CD4-positive, CD25-positive, alpha-beta regulatory T cell (primary cell): ENCODE measurements around the gene GGA2. TPM values are rescaled to one million over a fixed set of nuclear protein-coding genes. Genes with fewer than 3 reads are reported as not detected.

Experiments used
- ATAC-seq, 2 donors: fragments of 150-1000 bp; cut with Tn5 transposase; one replicate each; pipeline ENCODE4 v1.10.0; 2021; ENCODE audit warnings: low read depth in 2 of 2, moderate number of reproducible peaks in 2 of 2, moderate library complexity in 1 of 2
- DNase-seq, 3 donors: peaks; one replicate each; pipeline versions ENCODE4 v3.0.0 to v3.0.0-alpha.2; 2012 to 2022; ENCODE audit warnings: mixed read lengths in 1 of 3
- H3K27ac ChIP-seq: one replicate; pipeline ENCODE4 v1.7.0; 2013; ENCODE audit warnings: mild to moderate bottlenecking, low read length; ENCODE audit not compliant: insufficient read depth, poor library complexity, severe bottlenecking
- H3K27me3 ChIP-seq: one replicate; pipeline ENCODE4 v1.7.0; 2013; ENCODE audit warnings: low read length; ENCODE audit not compliant: control insufficient read depth, insufficient read depth
- H3K36me3 ChIP-seq: one replicate; pipeline ENCODE4 v1.7.0; 2013; ENCODE audit warnings: mild to moderate bottlenecking, low read length, moderate library complexity; ENCODE audit not compliant: control insufficient read depth, insufficient read depth
- H3K4me1 ChIP-seq: 2 replicates; pipeline ENCODE4 v1.7.0; 2013; ENCODE audit warnings: mild to moderate bottlenecking, low read length; ENCODE audit not compliant: insufficient read depth, control insufficient read depth, poor library complexity, severe bottlenecking
- H3K4me3 ChIP-seq: one replicate; pipeline ENCODE4 v1.7.0; 2013; ENCODE audit warnings: low read depth, mild to moderate bottlenecking, low read length, moderate library complexity
- H3K9me3 ChIP-seq, 2 experiments: 1 replicate in 1 of 2; 2 replicates in 1 of 2; pipeline ENCODE4 v1.7.0; 2013; ENCODE audit warnings: low read length in 2 of 2, mild to moderate bottlenecking in 1 of 2, moderate library complexity in 1 of 2; ENCODE audit not compliant: control insufficient read depth in 2 of 2
- H3K27ac Mint-ChIP-seq, 3 donors: one replicate each; pipeline ENCODE4 v1.8.0; 2020 to 2022; ENCODE audit warnings: mild to moderate bottlenecking in 3 of 3, mixed read lengths in 3 of 3, moderate library complexity in 2 of 3
- H3K27me3 Mint-ChIP-seq: one replicate; pipeline ENCODE4 v1.8.0; 2022; ENCODE audit warnings: mild to moderate bottlenecking, mixed read lengths
- H3K36me3 Mint-ChIP-seq: one replicate; pipeline ENCODE4 v1.8.0; 2020; ENCODE audit warnings: mixed read lengths
- H3K4me1 Mint-ChIP-seq, 4 donors: one replicate each; pipeline ENCODE4 v1.8.0; 2020 to 2022; ENCODE audit warnings: mixed read lengths in 4 of 4, mild to moderate bottlenecking in 1 of 4
- H3K4me3 Mint-ChIP-seq, 4 donors: one replicate each; pipeline ENCODE4 v1.8.0; 2020 to 2022; ENCODE audit warnings: mild to moderate bottlenecking in 4 of 4, mixed read lengths in 4 of 4, moderate library complexity in 3 of 4
- H3K9me3 Mint-ChIP-seq, 7 donors: one replicate each; pipeline ENCODE4 v1.8.0; 2020 to 2022; ENCODE audit warnings: mixed read lengths in 7 of 7, mild to moderate bottlenecking in 3 of 7, moderate library complexity in 2 of 7
- polyA plus RNA-seq, 4 donors: library from polyadenylated mRNA; unstranded; fragments of 300-500 nt; fragmentation: Illumina TruSeq; gene quantifications; one replicate each; pipeline ENCODE4 v1.2.3, GENCODE V29; 2021
- total RNA-seq: library from RNA; stranded (reverse); gene quantifications from one replicate; pipeline ENCODE4 v1.2.3, GENCODE V29; 2022

The GGA2 gene
- total RNA-seq: 109 TPM
- 10 to 100 TPM; 46.5 to 52.8 (median 49.4) TPM for polyA plus RNA-seq

GRCh38 chr16:23510164-23510914, at the start of gene GGA2:
Gene GGA2, minus strand, starts transcription at chr16:23510494. Its CDS starts 83 bp downstream, at chr16:23510411.
- no peaks in the 10 kb centered on the region for H3K9me3 ChIP-seq
- H3K4me1 ChIP-seq: peaks cover 53% of the 10 kb centered on the region
- peaks cover 0 to 2% (median 0%) of the 10 kb centered on the region in 7 donors for H3K9me3 Mint-ChIP-seq
- peak; percentile 73 to 84 (median 75) for DNase-seq
- peaks cover 4 to 72% (median 47%) of the 10 kb centered on the region in 4 donors for H3K4me1 Mint-ChIP-seq
- peak within 1 kb of the TSS; percentile 92 for H3K4me3 ChIP-seq
- no peaks in the 10 kb centered on the region for H3K27me3 ChIP-seq
- peak; percentile 91 to 94 for ATAC-seq
- peaks cover 4% of the 10 kb centered on the region for H3K36me3 ChIP-seq
- H3K36me3 Mint-ChIP-seq: peaks cover 12% of the 10 kb centered on the region
- H3K27ac ChIP-seq: peak within 1 kb of the TSS; percentile 33
- H3K27me3 Mint-ChIP-seq: peaks cover 7% of the 10 kb centered on the region
- peak within 1 kb of the TSS; percentile 90 to 98 (median 94) for H3K4me3 Mint-ChIP-seq
- peak within 1 kb of the TSS; percentile 88 to 93 (median 90) for H3K27ac Mint-ChIP-seq

GRCh38 chr16:23557779-23558702, 47.7 kb upstream of the GGA2 start:
- Mint-ChIP-seq H3K9me3 (no peaks in the 10 kb centered on the region), H3K27me3 (no peaks in the 10 kb centered on the region), H3K36me3 (peaks cover 12% of the 10 kb centered on the region), H3K4me3 (peak overlapping the region; percentile 91 to 99 (median 95)), H3K4me1 (peaks cover 20 to 51% (median 30%) of the 10 kb centered on the region in 4 donors), H3K27ac (peak overlapping the region; percentile 95 to 96 (median 95))
- ATAC-seq: no peak
- Histone ChIP-seq H3K4me1 (peaks cover 21% of the 10 kb centered on the region), H3K36me3 (peaks cover 32% of the 10 kb centered on the region), H3K9me3 (no peaks in the 10 kb centered on the region), H3K27ac (peak overlapping the region; percentile 91), H3K4me3 (peak overlapping the region; percentile 80), H3K27me3 (no peaks in the 10 kb centered on the region)
- DNase-seq: peak in 1 of 3 donors; percentile 20

DNA sequence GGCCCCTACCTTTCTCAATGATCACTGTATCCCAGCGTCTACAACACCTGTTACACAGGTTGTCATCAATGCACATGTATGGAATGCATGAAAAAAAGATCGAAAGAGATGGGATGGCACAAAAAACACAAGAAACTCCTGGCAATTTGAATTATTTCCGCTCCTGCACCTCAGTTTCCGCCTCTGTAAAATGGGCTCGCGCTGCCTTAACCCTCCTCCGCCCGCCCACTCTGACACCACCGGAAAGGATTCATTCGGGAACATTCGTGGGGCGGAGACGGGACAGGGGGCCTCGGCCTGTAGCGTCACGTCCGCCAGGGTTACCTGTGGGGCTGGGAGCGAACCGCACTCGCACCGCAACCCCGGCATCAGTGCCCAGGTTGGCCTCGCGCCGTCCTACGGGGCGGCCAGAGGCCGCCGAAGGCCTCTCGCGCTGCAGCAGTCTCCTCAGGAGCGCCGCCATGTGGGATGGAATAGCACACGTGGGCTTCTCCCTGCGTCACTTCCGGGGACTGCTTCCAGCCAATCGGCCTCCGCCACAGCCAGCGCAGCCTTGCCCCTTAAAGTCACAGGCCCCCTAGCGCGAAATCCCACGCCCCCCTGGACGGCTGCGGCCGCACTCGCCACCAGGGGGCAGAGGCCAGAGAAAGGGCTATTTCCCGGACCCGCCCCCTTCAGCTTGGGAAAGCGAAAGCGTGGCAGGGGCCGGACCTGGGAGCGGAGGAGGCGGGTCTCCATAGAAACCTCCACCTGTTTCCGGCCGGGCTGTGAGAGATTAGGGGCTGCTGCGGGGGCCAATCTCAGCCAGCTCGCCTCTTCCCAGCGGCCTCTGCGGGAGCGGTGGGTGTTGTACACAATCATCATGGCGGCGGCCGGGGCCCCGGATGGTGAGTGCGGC, 46.8 kb upstream of the GGA2 start, which contains the start of the genes EARS2 and UBFD1:
TSS of gene EARS2 (minus strand) at position 470 of the 898 bp plus-strand sequence. CDS start at position 463, 7 bp downstream.
TSS of gene UBFD1 (plus strand) at position 847 of the 898 bp plus-strand sequence. CDS start at position 863, 16 bp downstream.
- peak within 1 kb of the TSS; percentile 95 to 96 (median 95) for H3K27ac Mint-ChIP-seq
- Histone ChIP-seq H3K4me1 (peaks cover 21% of the 10 kb centered on the region), H3K4me3 (peak within 1 kb of the TSS; percentile 92), H3K36me3 (peaks cover 24% of the 10 kb centered on the region), H3K27me3 (no peaks in the 10 kb centered on the region), H3K27ac (peak within 1 kb of the TSS; percentile 91), H3K9me3 (no peaks in the 10 kb centered on the region)
- no peaks in the 10 kb centered on the region for H3K27me3 Mint-ChIP-seq
- no peaks in the 10 kb centered on the region for H3K9me3 Mint-ChIP-seq
- DNase-seq: peak; percentile 89 to 99 (median 96)
- H3K4me1 Mint-ChIP-seq: peaks cover 20 to 48% (median 30%) of the 10 kb centered on the region in 4 donors
- peaks cover 5% of the 10 kb centered on the region for H3K36me3 Mint-ChIP-seq
- peak within 1 kb of the TSS; percentile 91 to 99 (median 95) for H3K4me3 Mint-ChIP-seq
- ATAC-seq: peak; percentile 92

DNA sequence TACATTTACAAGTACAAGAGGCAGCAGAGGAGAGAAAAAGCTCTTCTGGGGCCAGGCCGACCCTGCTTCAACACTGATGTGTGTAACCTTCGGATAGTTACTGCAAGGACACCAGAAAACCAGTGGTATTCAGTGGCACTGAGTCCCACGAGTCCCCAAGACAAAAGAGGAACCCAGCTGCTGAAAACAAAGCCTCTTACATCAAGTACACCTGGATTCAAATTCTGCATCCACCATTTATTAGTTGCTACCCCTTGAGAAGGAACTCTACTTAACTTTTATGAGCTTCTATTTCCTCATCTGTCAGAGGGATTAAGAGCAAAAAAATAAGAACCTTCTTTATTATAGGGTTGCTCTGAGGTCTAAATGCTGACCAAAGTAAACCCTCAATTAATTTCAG, 44.2 kb upstream of the GGA2 start:
- Histone ChIP-seq H3K4me3 (no peak overlapping the region), H3K27me3 (no peaks in the 10 kb centered on the region), H3K27ac (no peak overlapping the region), H3K9me3 (no peaks in the 10 kb centered on the region), H3K36me3 (peaks cover 25% of the 10 kb centered on the region), H3K4me1 (peaks cover 21% of the 10 kb centered on the region)
- ATAC-seq: no peak
- H3K27ac Mint-ChIP-seq: peak overlapping the region in 1 of 3 donors; percentile 28
- H3K4me3 Mint-ChIP-seq: peak overlapping the region in 2 of 4 donors; percentile 5 to 91
- no peaks in the 10 kb centered on the region for H3K9me3 Mint-ChIP-seq
- H3K4me1 Mint-ChIP-seq: peaks cover 13 to 35% (median 19%) of the 10 kb centered on the region in 4 donors
- no peaks in the 10 kb centered on the region for H3K27me3 Mint-ChIP-seq
- DNase-seq: no peak
- peaks cover 12% of the 10 kb centered on the region for H3K36me3 Mint-ChIP-seq

DNA sequence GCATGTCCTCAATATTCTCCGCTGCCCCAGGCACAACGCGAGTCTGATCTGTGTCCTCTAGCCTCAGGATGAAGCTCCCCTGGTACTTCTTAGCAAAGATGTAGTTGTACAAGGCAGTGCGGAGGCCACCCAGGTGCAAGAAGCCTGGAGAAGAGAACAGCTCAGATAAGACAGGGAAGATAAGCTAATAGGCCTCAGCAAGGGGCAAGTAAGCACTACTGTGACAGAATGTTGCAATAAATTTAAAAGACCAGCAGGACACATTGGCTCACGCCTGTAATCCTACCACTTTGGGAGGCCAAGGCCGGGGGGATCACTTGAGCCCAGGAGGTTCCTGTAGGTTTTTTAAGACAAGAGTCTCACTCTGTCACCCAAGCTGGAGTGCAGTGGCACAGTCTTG, 41.9 kb upstream of the GGA2 start:
- Histone ChIP-seq H3K4me3 (no peak overlapping the region), H3K27me3 (no peaks in the 10 kb centered on the region), H3K4me1 (peaks cover 8% of the 10 kb centered on the region), H3K9me3 (no peaks in the 10 kb centered on the region), H3K36me3 (peaks cover 35% of the 10 kb centered on the region), H3K27ac (no peak overlapping the region)
- no peaks in the 10 kb centered on the region for H3K9me3 Mint-ChIP-seq
- H3K27me3 Mint-ChIP-seq: no peaks in the 10 kb centered on the region
- no peak overlapping the region for H3K4me3 Mint-ChIP-seq
- peaks cover 6 to 20% (median 13%) of the 10 kb centered on the region in 4 donors for H3K4me1 Mint-ChIP-seq
- H3K36me3 Mint-ChIP-seq: peaks cover 18% of the 10 kb centered on the region
- no peak overlapping the region for H3K27ac Mint-ChIP-seq
- no peak for ATAC-seq
- DNase-seq: no peak

- no peak overlapping the region for H3K4me3 Mint-ChIP-seq
- no peaks in the 10 kb centered on the region for H3K27me3 ChIP-seq
- no peaks in the 10 kb centered on the region for H3K9me3 Mint-ChIP-seq
- peaks cover 22% of the 10 kb centered on the region for H3K36me3 Mint-ChIP-seq
- DNase-seq: no peak
- H3K27me3 Mint-ChIP-seq: no peaks in the 10 kb centered on the region
- no peaks in the 10 kb centered on the region for H3K4me1 ChIP-seq
- H3K9me3 ChIP-seq: no peaks in the 10 kb centered on the region
- H3K27ac ChIP-seq: no peak overlapping the region
- H3K27ac Mint-ChIP-seq: no peak overlapping the region
- no peak overlapping the region for H3K4me3 ChIP-seq
- peaks cover 52% of the 10 kb centered on the region for H3K36me3 ChIP-seq
- peaks cover 3 to 9% (median 7%) of the 10 kb centered on the region in 4 donors for H3K4me1 Mint-ChIP-seq
- ATAC-seq: no peak
Measured at GRCh38 chr16:23549938-23550337, 39.6 kb upstream of the GGA2 start.
